Uterus (tissue), 4 donors: ENCODE data around the gene CLIC1. TPM values are rescaled to one million over a fixed set of nuclear protein-coding genes. Genes with fewer than 3 reads are reported as not detected.

Experiments
- DNase-seq, 2 donors: peaks; one replicate each; pipeline ENCODE4 v3.0.0-alpha.2; 2019 to 2020
- H3K27ac ChIP-seq, 2 donors: fragments of 200-600 bp; sonication (generic); 1 replicate in 1 of 2; 2 replicates in 1 of 2; pipeline ENCODE4 v1.5.1; 2016 to 2018
- H3K27me3 ChIP-seq, 2 donors: fragments of 200-600 bp; sonication (generic); one replicate each; pipeline ENCODE4 v1.5.1; 2018 to 2019; ENCODE audit warnings: control low read depth in 1 of 2
- H3K36me3 ChIP-seq, 2 donors: fragments of 200-600 bp; sonication (generic); one replicate each; pipeline ENCODE4 v1.5.1; 2019; ENCODE audit warnings: control low read depth in 1 of 2
- H3K4me1 ChIP-seq, 2 donors: fragments of 200-600 bp; sonication (generic); one replicate each; pipeline ENCODE4 v1.5.1; 2018 to 2019; ENCODE audit warnings: control low read depth in 1 of 2
- H3K4me3 ChIP-seq, 2 donors: fragments of 200-600 bp; sonication (generic); 1 replicate in 1 of 2; 2 replicates in 1 of 2; pipeline ENCODE4 v1.5.1; 2018 to 2019; ENCODE audit warnings: mild to moderate bottlenecking in 1 of 2
- H3K9me3 ChIP-seq, 2 donors: fragments of 200-600 bp; sonication (generic); one replicate each; pipeline ENCODE4 v1.5.1; 2019; ENCODE audit warnings: control low read depth in 1 of 2
- POLR2A ChIP-seq, 2 donors: fragments of 450-650 bp; IDR thresholded peaks; one replicate each; pipeline ENCODE4 v1.6.1; 2016; ENCODE audit warnings: antibody characterized with exemption in 2 of 2, mild to moderate bottlenecking in 1 of 2, moderate library complexity in 1 of 2
- intact Hi-C: fragments of 100-400 bp; cut with DNase I; formaldehyde crosslinking; loops from one replicate; pipeline ENCODE4 v1.15.1; 2023; ENCODE audit warnings: low total_unique reads
- total RNA-seq, 4 donors: library from RNA; depleted of rRNA in 3 of 4; stranded (reverse); fragments of >200 nt in 3 of 4; gene quantifications; one replicate each; pipeline versions ENCODE4 v1.1.0 to v1.2.4, GENCODE V29; 2014 to 2023
- TF ChIP-seq, protein P1 (sequence below), 4 experiments: fragments of 200-600 bp in 2 of 4; fragments of 450-650 bp in 2 of 4; sonication (generic) in 2 of 4; IDR thresholded peaks; one replicate each; pipeline ENCODE4 v1.5.1; 2016 to 2019; ENCODE audit warnings: antibody characterized with exemption in 4 of 4, mild to moderate bottlenecking in 2 of 4, moderate library complexity in 1 of 4
- donor health status: DM: yes; HTN: yes; CAD: no.

Gene CLIC1
- total RNA-seq, 4 donors from 2014 or later = 173 to 328 (median 216) TPM

DNA sequence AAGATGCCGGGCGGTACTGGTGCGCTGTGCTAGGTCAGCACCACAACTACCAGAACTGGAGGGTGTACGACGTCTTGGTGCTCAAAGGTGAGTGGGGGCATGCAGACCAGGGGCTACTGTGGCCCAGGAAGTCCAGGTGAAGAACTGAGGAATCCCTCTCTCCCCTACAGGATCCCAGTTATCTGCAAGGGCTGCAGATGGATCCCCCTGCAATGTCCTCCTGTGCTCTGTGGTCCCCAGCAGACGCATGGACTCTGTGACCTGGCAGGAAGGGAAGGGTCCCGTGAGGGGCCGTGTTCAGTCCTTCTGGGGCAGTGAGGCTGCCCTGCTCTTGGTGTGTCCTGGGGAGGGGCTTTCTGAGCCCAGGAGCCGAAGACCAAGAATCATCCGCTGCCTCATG, 28.6 kb downstream of the CLIC1 start:
- intact Hi-C loops = no loop called here
- Histone ChIP-seq H3K27ac (no peak overlapping the region), H3K9me3 (no peaks in the 10 kb centered on the region), H3K4me1 (no peaks in the 10 kb centered on the region), H3K27me3 (no peaks in the 10 kb centered on the region), H3K36me3 (no peaks in the 10 kb centered on the region), H3K4me3 (no peak overlapping the region)
- no peak for DNase-seq
- no peak for TF ChIP-seq POLR2A (IDR thresholded peaks at IDR 0.05)
- TF ChIP-seq, protein P1, sequence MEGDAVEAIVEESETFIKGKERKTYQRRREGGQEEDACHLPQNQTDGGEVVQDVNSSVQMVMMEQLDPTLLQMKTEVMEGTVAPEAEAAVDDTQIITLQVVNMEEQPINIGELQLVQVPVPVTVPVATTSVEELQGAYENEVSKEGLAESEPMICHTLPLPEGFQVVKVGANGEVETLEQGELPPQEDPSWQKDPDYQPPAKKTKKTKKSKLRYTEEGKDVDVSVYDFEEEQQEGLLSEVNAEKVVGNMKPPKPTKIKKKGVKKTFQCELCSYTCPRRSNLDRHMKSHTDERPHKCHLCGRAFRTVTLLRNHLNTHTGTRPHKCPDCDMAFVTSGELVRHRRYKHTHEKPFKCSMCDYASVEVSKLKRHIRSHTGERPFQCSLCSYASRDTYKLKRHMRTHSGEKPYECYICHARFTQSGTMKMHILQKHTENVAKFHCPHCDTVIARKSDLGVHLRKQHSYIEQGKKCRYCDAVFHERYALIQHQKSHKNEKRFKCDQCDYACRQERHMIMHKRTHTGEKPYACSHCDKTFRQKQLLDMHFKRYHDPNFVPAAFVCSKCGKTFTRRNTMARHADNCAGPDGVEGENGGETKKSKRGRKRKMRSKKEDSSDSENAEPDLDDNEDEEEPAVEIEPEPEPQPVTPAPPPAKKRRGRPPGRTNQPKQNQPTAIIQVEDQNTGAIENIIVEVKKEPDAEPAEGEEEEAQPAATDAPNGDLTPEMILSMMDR (IDR thresholded peaks at IDR 0.05) = no peak

DNA sequence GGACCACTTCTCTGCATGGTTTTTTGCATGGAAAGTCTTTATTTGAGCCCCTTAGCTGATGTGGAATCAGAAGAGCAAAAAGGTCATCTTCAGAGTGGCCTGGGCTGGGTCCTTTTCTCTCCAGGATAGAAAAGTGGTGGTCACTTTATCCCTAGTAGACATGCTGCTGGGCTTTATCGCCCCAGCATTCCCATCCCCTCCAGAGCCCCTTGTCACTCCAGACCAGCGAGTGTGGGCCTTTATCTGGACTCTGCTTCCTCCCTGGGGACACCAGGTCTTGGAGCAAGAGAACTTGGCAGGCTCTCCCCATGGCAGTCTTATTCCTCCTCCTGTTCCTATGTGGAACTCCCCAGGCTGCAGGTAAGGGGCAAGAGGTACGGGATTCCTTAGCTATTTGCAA, 29.7 kb downstream of the CLIC1 start, which contains the start of gene LY6G6F:
Gene LY6G6F, plus strand, starts transcription at position 268 of the 400 bp plus-strand sequence. Its CDS starts 41 bp downstream, at position 309.
- DNase-seq = no peak
- Histone ChIP-seq H3K27ac (no peak within 1 kb of the TSS), H3K9me3 (no peaks in the 10 kb centered on the region), H3K4me1 (peaks cover 5 to 6% of the 10 kb centered on the region in 2 donors), H3K27me3 (no peaks in the 10 kb centered on the region), H3K4me3 (no peak within 1 kb of the TSS), H3K36me3 (no peaks in the 10 kb centered on the region)
- no peak for TF ChIP-seq POLR2A (IDR thresholded peaks at IDR 0.05)
- TF ChIP-seq, protein P1 (IDR thresholded peaks at IDR 0.05) = no peak
- intact Hi-C loops = no loop called here

DNA sequence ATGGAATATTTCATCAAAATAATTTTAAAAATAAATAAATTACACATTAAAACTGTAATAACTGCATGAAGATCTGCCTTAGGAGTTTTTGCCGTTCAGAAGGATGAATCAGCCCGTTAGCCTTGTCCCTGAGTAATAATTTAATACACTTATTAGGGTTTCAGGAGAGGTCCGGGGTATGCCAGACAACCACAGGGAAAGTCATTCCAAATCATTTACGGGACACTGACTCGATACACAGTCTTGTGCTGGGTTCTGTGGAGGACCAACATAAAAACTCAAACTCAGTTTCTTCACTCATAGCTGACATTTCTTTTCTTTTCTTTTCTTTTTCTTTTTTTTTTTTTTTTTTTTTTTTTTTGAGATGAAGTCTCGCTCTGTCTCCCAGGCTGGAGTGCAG, 30.4 kb downstream of the CLIC1 start:
- Histone ChIP-seq H3K27ac (no peak overlapping the region), H3K36me3 (no peaks in the 10 kb centered on the region), H3K4me1 (peaks cover 7 to 9% of the 10 kb centered on the region in 2 donors), H3K9me3 (no peaks in the 10 kb centered on the region), H3K27me3 (no peaks in the 10 kb centered on the region), H3K4me3 (no peak overlapping the region)
- intact Hi-C loops = no loop called here
- no peak for DNase-seq
- no peak for TF ChIP-seq POLR2A (IDR thresholded peaks at IDR 0.05)
- TF ChIP-seq, protein P1 (IDR thresholded peaks at IDR 0.05) = no peak

DNA sequence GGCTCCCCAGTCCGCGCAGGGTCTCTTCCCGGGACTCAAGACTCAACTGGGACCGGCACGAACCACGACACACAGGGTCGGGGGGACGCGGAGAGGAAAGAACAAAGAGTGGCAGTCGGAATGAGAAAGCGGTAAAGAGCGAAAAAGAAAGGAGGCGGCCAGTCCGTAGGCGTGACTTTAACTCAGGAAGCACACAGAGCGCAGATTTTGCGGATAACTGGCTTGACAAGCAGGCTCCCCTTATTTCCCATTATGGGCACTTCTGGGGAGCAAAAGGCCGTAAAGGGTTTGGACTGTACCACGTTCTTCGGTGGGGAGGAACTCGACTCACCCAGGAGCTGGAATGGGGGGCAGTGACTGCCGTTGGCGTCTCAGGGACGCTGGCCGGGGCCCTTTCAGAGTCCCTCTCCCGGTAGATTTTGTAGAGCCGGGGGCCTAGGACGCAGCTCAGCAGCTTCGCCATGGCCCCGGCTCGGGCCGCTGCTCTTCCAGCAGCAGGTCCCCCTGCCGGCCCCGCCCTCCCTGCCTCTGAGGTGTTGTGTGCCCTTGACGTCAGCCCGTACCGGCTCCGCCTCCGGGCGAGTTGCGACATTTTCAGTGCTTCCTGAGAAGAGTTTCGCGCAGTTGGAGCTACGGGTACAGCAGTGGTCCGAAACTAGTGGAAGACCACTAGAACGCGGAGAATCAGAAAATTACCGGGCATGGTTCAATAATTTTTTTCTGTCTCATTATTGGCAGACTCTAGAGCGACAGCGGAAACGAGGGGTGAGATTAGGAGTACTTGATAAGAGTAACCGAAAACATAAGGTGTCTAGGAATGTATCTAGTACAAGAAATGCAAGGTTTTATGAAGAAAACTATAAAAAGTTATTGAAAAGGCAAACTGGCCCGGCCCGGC, 33.3 kb downstream of the CLIC1 start, which contains the start of gene ABHD16A:
Gene ABHD16A, minus strand, starts transcription at position 506 of the 898 bp plus-strand sequence. Its CDS starts 43 bp downstream, at position 463.
- Histone ChIP-seq H3K4me3 (peak within 1 kb of the TSS; percentile 79 to 82), H3K27me3 (no peaks in the 10 kb centered on the region), H3K4me1 (peaks cover 7 to 9% of the 10 kb centered on the region in 2 donors), H3K9me3 (no peaks in the 10 kb centered on the region), H3K27ac (peak within 1 kb of the TSS; percentile 96 to 98), H3K36me3 (no peaks in the 10 kb centered on the region)
- intact Hi-C loops = loop anchor here (5.0 kb wide), 1 partner anchor 936 kb away; no protein-coding TSS in a partner anchor
- peak; percentile 98 to 99 for TF ChIP-seq POLR2A (IDR thresholded peaks at IDR 0.05)
- TF ChIP-seq, protein P1 (IDR thresholded peaks at IDR 0.05) = peak; percentile 6 to 24 (median 16)
- DNase-seq = peak; percentile 99

DNA sequence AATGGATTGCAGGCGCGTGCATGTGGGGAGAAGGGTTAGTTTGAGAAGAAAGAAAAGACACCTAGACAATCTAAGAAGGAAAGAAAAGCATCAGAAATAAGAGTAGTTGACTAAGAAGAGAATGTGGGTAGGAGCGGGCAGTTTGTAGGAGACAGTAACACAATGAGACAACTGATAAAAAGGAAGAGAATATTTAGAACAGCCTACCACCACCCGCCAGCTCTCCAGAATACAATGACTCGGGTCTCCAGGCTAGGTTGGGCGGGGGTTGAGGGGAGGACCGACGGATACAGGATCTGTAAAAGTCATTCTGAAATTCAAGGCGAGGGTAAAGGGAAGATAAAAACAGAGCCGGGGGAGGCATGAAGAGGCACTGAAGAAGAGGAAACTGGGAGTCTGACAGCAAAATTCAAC, 33.9 kb downstream of the CLIC1 start:
- Histone ChIP-seq H3K27me3 (no peaks in the 10 kb centered on the region), H3K4me1 (peaks cover 7 to 9% of the 10 kb centered on the region in 2 donors), H3K9me3 (no peaks in the 10 kb centered on the region), H3K36me3 (no peaks in the 10 kb centered on the region), H3K4me3 (peak overlapping the region; percentile 79 to 82), H3K27ac (peak overlapping the region; percentile 96 to 98)
- DNase-seq = no peak
- intact Hi-C loops = loop anchor here (5.0 kb wide), 1 partner anchor 935 kb away; no protein-coding TSS in a partner anchor
- TF ChIP-seq, protein P1 (IDR thresholded peaks at IDR 0.05) = no peak
- no peak for TF ChIP-seq POLR2A (IDR thresholded peaks at IDR 0.05)
